HG03520 (cell line): ENCODE data around the gene IPO7.
A peak's percentile ranks its signal among the peaks of the same experiment; 100 is the strongest.
"Not testable (repeated sequence)": the region's sequence is repeated elsewhere in the genome, so short reads cannot be mapped to it uniquely, and the experiment has no call there.

Source experiments
- ATAC-seq: cut with Tn5 transposase; IDR thresholded peaks from one replicate; pipeline ENCODE4 v1.9.1; 2021; ENCODE audit warnings: mild to moderate bottlenecking, moderate library complexity; ENCODE audit not compliant: unreplicated experiment

Gene IPO7

GRCh38 chr11:9397746-9398680 is 13.6 kb downstream of the IPO7 start:
- ATAC-seq: no peak

- no peak for ATAC-seq
These were observed 15.0 kb downstream of the IPO7 start for GRCh38 chr11:9399466-9399865.

- not testable (repeated sequence) for ATAC-seq
These were observed 17.4 kb downstream of the IPO7 start for GRCh38 chr11:9401884-9402283.

DNA sequence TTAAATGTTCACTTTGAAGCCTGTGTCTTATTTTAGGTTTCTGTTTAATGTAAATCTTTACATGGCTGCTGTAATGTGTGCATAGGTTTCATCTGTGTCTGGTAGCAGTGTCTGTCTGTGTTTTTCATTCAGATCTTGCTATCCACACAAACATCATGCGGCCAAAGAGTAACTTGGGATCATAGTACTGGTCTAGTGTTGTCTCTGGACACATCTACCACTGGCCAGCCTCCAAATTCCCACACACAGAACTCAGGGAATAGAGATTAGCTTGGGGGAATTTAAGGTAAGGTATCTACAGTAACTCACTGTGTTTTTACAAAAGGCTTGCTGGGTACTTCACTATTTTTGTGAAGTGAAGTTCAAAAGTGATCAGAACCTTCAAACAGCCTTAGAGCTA is 44.3 kb downstream of the IPO7 start:
- ATAC-seq: no peak

DNA sequence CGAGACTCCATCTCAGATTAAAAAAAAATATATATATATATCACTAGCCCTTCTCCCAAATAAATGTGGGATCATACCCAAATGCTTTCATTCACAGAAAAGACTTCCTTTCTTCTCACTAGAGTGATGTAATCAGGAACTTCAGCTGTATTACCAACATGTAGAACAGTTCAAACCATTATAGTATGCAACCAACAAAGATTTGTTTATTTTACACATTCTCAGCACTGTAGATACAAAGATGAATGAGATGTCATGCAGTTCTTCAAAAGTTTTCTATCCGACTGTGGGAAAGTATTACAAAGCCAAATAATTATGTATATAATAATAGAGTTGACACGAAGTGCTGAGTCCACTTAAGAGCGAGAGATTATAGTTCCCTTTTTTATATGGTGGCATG is 54.2 kb downstream of the IPO7 start:
- no peak for ATAC-seq

DNA sequence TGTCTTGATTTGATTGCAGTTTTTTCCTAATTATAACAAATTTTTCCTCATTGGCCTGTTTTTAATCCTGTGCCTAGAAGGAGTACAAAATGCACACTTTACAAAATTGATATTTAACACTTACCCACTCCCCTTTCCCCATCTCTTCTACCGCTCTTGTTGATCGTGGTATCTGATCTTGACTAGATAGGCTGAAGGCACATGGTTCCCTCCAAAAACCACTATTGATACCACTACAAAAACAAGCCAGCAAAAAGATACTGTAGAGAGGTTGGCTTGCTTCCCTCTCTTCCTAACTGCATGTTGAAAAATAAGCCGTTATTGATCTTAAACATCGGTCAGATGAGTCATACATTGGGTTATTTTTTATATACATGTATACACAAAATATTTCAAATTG is 61.8 kb downstream of the IPO7 start:
- no peak for ATAC-seq

- no peak for ATAC-seq
These were observed 64.3 kb downstream of the IPO7 start for GRCh38 chr11:9448576-9449352.

DNA sequence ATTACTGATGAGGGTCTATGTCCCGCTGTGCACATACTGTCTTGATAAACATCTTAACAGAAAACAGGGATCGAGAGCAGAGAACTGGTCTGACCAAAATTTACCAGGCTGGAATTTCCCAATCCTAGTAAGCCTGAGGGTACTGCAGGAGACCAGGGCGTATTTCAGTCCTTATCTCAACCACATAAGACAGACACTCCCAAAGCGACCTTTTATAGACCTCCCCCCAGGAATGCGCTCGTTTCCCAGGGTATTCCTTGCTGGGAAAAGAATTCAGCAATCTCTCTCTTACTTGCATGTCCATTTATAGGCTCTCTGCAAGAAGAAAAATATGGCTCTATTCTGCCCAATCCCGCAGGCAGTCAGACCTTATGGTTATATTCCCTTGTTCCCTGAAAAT is 67.6 kb downstream of the IPO7 start:
- ATAC-seq: not testable (repeated sequence)

GRCh38 chr11:9455722-9456121 is 71.3 kb downstream of the IPO7 start:
- ATAC-seq: no peak

- ATAC-seq: no peak
These were observed 75.3 kb downstream of the IPO7 start for GRCh38 chr11:9459667-9460321.

GRCh38 chr11:9460322-9461062 is 76.0 kb downstream of the IPO7 start, which contains the start of gene ZNF143:
Gene ZNF143 (plus strand): TSS chr11:9461012. CDS start chr11:9471309, 10,297 bp downstream.
- ATAC-seq: peak; percentile 80

DNA sequence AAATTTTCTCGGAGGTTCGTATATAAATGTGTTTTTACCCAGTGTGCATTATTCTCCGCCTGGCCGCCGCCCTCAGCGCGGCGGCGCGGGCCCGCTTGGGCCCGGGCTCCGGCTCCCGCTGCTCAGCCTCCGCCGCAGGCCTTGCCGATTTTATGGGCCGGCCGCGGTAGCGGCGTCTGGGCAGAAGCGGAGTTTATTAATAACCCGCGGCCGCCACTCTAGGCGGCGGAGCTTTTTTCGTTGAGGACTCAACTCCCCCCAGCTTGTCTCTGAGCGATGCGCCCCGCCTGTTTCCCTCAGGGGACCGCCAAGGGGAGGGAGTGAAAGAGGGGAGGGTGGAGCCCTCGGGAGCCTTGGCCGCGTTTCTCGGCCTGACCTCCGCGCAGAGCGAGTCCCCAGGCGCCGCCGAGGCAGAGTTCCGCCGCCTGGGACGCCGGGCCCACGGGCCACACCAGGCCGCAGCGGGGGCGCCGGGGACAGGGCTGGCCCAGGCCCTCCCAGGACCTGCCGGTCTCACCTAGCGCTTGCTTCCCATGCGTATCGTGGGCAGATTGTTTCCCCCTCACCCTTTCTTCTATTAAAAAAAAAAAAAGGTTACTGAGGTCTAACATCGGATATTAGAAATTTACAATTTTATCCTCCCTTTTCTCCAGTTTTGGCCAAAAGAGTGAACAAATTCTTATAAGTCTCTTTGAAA is 76.8 kb downstream of the IPO7 start:
- peak; percentile 45 for ATAC-seq

- ATAC-seq: no peak
These were observed 77.3 kb downstream of the IPO7 start for GRCh38 chr11:9461760-9462134.

- ATAC-seq: no peak
These were observed 77.8 kb downstream of the IPO7 start for GRCh38 chr11:9462172-9462799.

DNA sequence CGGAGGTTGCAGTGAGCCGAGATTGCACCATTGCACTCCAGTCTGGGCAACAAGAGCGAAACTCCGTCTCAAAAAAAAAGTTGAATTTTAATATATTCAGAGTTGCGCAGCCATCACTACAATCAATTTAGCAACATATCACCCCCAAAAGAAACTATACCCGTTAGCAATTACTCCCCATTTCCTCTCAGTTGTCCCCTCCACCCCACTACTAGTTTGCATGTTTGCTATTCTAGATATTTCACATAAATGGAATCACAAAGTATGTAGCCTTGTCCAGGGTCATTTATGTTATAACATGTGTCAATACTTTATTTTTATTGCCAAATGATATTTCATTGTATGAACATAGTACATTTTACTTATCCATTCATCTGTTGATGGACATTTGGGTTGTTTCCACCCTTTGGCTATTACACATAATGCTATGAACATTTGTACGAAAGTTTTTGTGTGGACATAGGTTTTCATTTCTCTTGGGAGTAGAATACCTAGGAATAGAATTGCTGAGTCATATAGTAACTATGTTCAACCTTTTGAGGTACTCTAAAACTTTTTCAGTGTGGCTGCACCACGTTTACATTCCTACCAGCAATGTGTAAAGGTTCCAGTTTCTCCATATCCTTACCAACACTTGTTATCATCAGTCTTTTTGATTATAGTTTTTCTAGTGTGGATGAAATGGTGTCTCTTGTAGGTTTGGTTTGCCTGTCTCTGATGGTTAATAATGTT is 78.5 kb downstream of the IPO7 start:
- no peak for ATAC-seq

- no peak for ATAC-seq
These were observed 86.3 kb downstream of the IPO7 start for GRCh38 chr11:9470765-9471164.

DNA sequence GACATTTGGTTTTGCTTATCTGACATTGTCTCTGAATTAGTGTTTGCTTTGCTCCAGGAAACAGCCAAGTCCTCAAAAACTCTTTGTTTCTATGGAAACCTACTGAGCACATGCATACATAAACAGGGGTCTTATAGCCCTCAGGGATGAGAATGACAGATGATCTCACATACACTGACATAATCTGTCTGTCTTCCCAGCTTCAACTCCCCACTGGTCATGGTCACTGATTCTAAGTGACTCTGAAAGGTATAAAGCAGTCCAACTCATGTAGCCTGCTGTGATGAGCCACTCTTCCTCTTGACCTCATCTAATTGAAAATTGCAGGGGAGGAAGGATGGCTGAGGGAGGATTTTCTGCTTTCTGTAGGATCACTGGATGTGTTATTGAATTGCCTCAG is 89.0 kb downstream of the IPO7 start:
- no peak for ATAC-seq

DNA sequence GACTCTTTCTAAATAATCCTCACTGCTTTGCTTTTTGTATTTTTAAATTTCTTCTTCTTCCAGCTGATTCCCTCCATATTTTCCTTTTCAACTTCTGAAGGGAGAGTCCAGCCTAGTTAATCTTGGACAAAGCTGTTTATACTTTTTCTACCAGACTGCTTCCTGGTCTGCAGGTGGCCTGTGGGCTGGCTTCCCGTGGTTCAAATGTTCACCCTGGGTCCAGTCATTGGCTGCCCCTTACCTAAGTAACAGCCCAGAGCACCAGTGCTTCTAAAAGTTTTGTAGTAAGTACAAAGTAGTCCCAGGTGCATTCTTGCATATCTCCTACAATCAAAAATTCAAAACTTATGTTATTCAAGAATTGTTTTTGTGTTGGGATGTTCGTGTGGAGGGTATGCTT is 95.4 kb downstream of the IPO7 start:
- no peak for ATAC-seq
